Prostate gland (tissue), 2 donors: Measurements from ENCODE around the gene PALD1.

ENCODE experiments used
- CTCF ChIP-seq, 4 experiments: fragments of 200-600 bp in 2 of 4; fragments of 450-650 bp in 2 of 4; sonication (generic) in 2 of 4; IDR thresholded peaks; 1 replicate in 3 of 4; 2 replicates in 1 of 4; pipeline ENCODE4 v1.5.1; 2016 to 2019; ENCODE audit warnings: antibody characterized with exemption in 4 of 4, mild to moderate bottlenecking in 2 of 4, moderate library complexity in 2 of 4
- POLR2A ChIP-seq: fragments of 450-650 bp; IDR thresholded peaks from one replicate; pipeline ENCODE4 v1.6.1; 2016; ENCODE audit warnings: antibody characterized with exemption, mild to moderate bottlenecking
- POLR2AphosphoS5 ChIP-seq: sonication (generic); formaldehyde crosslinking; IDR thresholded peaks from one replicate; pipeline ENCODE4 v1.6.1; 2017; ENCODE audit warnings: antibody characterized with exemption

- TF ChIP-seq POLR2A: no peak
- TF ChIP-seq CTCF (IDR thresholded peaks at IDR 0.05): no peak
- no peak for TF ChIP-seq POLR2AphosphoS5
These were observed 56.9 kb downstream of the PALD1 start for GRCh38 chr10:70535451-70535850.
